GM06990 (cell line): ENCODE results near the gene XPNPEP3.
"Not testable (repeated sequence)": the region's sequence is repeated elsewhere in the genome, so short reads cannot be mapped to it uniquely, and the experiment has no call there.

Source experiments
- DNase-seq: peaks from one replicate; pipeline ENCODE4 v3.0.0-alpha.2; 2011; ENCODE audit not compliant: insufficient read length; ENCODE audit errors: extremely low read depth
- H3K27me3 ChIP-seq: replicated peaks from 2 replicates; pipeline ENCODE4 v1.6.0; 2011; ENCODE audit warnings: low read length; ENCODE audit not compliant: control insufficient read depth, insufficient read depth
- H3K36me3 ChIP-seq: 2 replicates; pipeline ENCODE4 v1.5.1; 2011; ENCODE audit warnings: low read length; ENCODE audit not compliant: control insufficient read depth, insufficient read depth
- H3K4me3 ChIP-seq: replicated peaks from 2 replicates; pipeline ENCODE4 v1.5.1; 2011; ENCODE audit warnings: low read depth, mild to moderate bottlenecking, control low read depth, low read length
- CTCF ChIP-seq: IDR thresholded peaks from 2 replicates; pipeline ENCODE4 v1.5.1; 2011; ENCODE audit warnings: low read length, control low read depth, mild to moderate bottlenecking, inconsistent platforms; ENCODE audit not compliant: insufficient read depth, poor library complexity, severe bottlenecking

Gene XPNPEP3

GRCh38 chr22:40862537-40862936, 5.6 kb downstream of the XPNPEP3 start:
- Histone ChIP-seq H3K4me3 (no peak overlapping the region), H3K36me3 (no peaks in the 10 kb centered on the region; the same call in none of the 2 replicates), H3K27me3 (no peaks in the 10 kb centered on the region)
- no peak for DNase-seq
- TF ChIP-seq CTCF = no peak

- no peak overlapping the region for H3K4me3 ChIP-seq
- H3K36me3 ChIP-seq = no peaks in the 10 kb centered on the region; the same call in 1 of the 2 replicates
- no peak for DNase-seq
- no peak for TF ChIP-seq CTCF
- no peaks in the 10 kb centered on the region for H3K27me3 ChIP-seq
These were observed 10.2 kb downstream of the XPNPEP3 start for GRCh38 chr22:40867109-40867508.

- DNase-seq, H3K36me3 ChIP-seq, H3K4me3 ChIP-seq: not testable (repeated sequence)
These were observed 11.4 kb downstream of the XPNPEP3 start for GRCh38 chr22:40868379-40868778.

GRCh38 chr22:40874016-40874415, 17.1 kb downstream of the XPNPEP3 start:
- H3K36me3 ChIP-seq = peaks cover 2% of the 10 kb centered on the region
- no peak overlapping the region for H3K4me3 ChIP-seq
- DNase-seq = no peak
- TF ChIP-seq CTCF = no peak
- no peaks in the 10 kb centered on the region for H3K27me3 ChIP-seq

More at GRCh38 chr22:40868379-40868778, 11.4 kb downstream of the XPNPEP3 start:
- H3K27me3 ChIP-seq = not testable (repeated sequence)

- no peak for TF ChIP-seq CTCF
- no peak for DNase-seq
These were observed 18.2 kb downstream of the XPNPEP3 start for GRCh38 chr22:40875111-40875510.

GRCh38 chr22:40876907-40877306, 20.0 kb downstream of the XPNPEP3 start:
- TF ChIP-seq CTCF = no peak

More at GRCh38 chr22:40875111-40875510, 18.2 kb downstream of the XPNPEP3 start:
- Histone ChIP-seq H3K27me3 (no peaks in the 10 kb centered on the region), H3K4me3 (no peak overlapping the region), H3K36me3 (peaks cover 2% of the 10 kb centered on the region)

More at GRCh38 chr22:40876907-40877306, 20.0 kb downstream of the XPNPEP3 start:
- H3K4me3 ChIP-seq = no peak overlapping the region
- no peak for DNase-seq
- H3K36me3 ChIP-seq = peaks cover 2% of the 10 kb centered on the region
- H3K27me3 ChIP-seq = no peaks in the 10 kb centered on the region
